Activated CD8-positive, alpha-beta memory T cell treated with anti-CD3 and anti-CD28 coated beads, Interleukin-2, amount 50 U/mL, for 1 hour (primary cell): ENCODE measurements around the gene DCTN5.
"Not testable (repeated sequence)": the region's sequence is repeated elsewhere in the genome, so short reads cannot be mapped to it uniquely, and the experiment has no call there.

Experiments used
- DNase-seq: peaks from one replicate; pipeline ENCODE4 v3.0.0-alpha.2; 2020; ENCODE audit errors: extremely low read depth

Gene DCTN5

DNA sequence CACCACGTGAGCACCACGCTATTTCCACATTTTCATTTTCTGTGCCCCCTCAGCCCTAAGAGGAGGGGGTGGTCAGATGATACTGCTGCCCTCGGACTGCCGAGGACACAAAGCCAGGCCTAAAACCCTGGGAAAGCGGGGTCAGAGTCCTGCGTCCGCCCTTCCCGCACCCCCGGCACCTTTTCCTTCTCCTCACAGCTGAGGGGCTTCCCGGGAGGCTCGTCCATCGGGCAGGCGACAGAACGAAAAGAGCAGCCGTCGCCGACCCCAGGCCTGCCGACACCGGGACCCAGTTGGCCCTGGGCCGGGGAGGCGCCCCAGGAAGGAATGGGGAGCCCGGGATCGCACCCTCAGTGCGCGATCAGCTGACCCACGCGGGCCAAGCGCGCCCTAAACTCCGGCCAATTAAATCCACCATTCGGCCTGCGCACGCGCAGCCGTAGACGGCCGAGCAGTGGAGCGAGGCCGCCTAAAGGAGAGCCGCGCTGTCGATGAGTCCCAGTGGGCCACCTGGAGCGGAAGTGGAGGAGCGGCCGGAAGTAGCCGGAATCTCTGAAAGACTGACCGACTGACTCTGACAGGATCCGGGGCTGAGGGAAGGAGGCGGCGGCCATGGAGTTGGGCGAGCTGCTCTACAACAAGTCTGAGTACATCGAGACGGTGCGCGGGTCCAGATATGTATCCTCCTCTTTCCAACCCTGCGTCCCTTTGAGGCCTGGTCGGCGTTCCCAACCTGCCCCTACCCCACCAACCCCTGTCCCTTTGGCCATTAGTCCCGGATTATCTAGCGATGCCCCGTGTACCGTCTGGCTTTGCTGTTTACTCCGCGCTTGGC lies at the start of gene DCTN5, which contains the start of gene PALB2:
Gene DCTN5, plus strand, starts transcription at position 536 of the 835 bp plus-strand sequence. Its CDS starts 77 bp downstream, at position 613.
Gene PALB2, minus strand, starts transcription at position 380 of the 835 bp plus-strand sequence. Its CDS starts 153 bp downstream, at position 227.
- DNase-seq, result peak; percentile 58

DNA sequence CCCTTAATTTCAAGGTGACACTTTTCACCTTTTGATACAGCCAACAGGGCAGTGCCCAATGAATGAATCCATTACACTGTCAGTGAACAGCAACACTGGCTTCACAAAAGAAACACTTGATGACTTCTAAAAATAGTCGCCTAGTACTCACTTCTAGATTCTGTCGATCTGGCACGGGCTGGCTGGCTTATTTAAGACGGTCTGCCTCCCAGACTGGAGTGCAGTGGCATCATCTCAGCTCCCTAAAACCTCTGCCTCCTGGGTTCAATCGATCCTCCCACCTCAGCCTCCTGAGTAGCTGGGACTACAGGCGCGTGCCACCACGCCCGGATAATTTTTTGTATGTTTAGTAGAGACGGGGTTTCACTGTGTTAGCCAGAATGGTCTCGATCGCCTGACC lies 47.1 kb upstream of the DCTN5 start:
- no peak for DNase-seq

GRCh38 chr16:23595246-23595950 lies 45.9 kb upstream of the DCTN5 start:
- DNase-seq, result no peak

DNA sequence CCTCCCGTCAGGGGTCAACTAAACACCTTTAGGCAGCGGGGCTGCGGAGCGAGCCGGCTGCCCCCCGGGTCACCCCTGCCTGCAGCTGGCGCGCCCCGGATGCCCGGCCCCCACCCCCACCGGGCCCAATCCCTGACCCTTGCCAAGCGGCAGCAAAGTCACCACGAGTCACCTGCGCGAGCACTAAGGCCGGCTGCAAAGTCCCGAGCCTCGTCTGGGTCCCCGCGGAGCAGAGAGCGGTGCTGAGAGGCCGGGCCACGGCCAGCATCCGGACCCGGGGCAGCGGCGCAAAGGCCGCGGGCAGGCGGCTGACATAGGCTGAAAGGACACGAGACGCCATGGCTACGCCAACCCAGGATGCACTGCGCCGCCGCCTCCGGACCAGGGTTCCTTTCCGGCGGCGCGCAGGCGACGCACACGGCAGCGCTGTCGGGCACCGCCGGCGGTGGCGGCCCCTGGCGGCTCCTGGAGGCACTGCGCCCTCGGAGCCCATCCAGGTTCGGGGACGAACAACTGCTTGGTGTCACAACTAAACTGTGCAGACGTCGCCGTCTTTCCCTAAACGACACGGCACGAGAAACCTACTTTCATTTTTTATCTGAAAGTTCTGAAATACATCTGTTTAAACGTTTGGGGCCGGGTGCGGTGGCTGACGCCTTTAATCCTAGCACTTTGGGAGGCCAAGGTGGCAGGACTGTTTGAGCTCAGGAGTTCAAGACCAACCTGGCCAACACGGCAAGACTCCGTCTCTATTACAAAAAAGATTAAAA lies 45.1 kb upstream of the DCTN5 start, which contains the start of gene NDUFAB1:
Gene NDUFAB1, minus strand, starts transcription at position 366 of the 770 bp plus-strand sequence. Its CDS starts 26 bp downstream, at position 340.
- peak; percentile 54 for DNase-seq

- no peak for DNase-seq
Measured at GRCh38 chr16:23597003-23597756, 44.1 kb upstream of the DCTN5 start.

GRCh38 chr16:23607726-23608125 lies 33.5 kb upstream of the DCTN5 start:
- no peak for DNase-seq

- no peak for DNase-seq
Measured at GRCh38 chr16:23608194-23608593, 33.1 kb upstream of the DCTN5 start.

GRCh38 chr16:23609929-23610328 lies 31.3 kb upstream of the DCTN5 start:
- DNase-seq, result no peak

GRCh38 chr16:23610905-23611304 lies 30.4 kb upstream of the DCTN5 start:
- not testable (repeated sequence) for DNase-seq

GRCh38 chr16:23611936-23612335 lies 29.3 kb upstream of the DCTN5 start:
- DNase-seq, result no peak

DNA sequence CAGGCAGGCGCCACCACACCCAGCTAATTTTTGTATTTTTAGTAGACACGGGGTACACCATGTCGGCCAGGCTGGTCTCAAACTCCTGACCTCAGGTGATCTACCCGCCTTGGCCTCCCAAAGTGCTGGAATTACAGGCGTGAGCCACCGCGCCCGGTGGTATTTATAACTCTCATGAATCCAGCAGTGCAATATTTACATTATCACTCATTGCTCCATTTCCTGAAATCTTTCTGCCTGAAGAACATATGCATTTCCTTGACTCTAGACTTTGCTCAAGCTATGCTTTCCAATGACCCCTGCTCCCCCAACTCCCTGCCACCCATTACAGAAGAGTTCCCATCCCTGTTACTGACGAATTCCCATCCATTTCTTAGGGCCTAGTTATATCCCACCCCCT lies 25.5 kb upstream of the DCTN5 start:
- no peak for DNase-seq

DNA sequence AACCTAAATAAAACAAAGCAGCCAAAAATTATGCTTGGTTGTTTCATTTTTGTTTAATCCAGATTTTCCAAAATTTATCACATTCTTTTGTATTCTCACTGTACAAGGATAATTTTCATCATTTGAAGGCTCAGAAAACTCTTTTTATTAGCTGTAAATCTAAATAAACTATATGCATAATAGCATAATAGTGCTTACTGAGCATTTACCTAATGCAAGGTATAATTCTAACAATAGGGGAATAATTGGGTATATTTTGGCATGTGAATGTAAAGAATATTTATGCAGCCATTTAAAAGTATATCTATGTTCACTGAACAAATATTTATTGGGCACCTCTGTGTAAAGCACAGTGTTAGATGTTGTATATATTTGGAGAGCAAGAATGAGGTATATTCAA lies 17.2 kb upstream of the DCTN5 start:
- no peak for DNase-seq

DNA sequence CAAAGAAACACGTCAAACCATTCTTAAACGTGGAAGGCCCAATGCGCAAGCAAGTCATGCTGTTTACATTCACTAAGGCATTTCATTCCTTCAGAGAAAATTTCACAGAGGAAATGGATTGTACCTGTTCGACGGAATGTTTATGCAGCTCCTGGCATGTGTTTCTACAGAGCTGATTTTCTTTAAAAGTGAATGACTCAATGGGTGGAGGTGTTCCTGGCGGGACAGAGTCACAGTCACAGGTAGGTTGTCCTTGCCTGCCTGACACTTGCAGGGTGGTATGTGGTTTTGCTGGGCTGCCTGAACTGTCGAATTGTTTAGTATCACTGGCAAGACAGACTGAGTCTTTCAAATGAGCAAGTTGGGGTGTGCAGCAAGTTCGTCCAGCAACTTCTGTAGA lies 11.8 kb upstream of the DCTN5 start:
- DNase-seq, result no peak

GRCh38 chr16:23631874-23632273 lies 9.4 kb upstream of the DCTN5 start:
- DNase-seq, result not testable (repeated sequence)

DNA sequence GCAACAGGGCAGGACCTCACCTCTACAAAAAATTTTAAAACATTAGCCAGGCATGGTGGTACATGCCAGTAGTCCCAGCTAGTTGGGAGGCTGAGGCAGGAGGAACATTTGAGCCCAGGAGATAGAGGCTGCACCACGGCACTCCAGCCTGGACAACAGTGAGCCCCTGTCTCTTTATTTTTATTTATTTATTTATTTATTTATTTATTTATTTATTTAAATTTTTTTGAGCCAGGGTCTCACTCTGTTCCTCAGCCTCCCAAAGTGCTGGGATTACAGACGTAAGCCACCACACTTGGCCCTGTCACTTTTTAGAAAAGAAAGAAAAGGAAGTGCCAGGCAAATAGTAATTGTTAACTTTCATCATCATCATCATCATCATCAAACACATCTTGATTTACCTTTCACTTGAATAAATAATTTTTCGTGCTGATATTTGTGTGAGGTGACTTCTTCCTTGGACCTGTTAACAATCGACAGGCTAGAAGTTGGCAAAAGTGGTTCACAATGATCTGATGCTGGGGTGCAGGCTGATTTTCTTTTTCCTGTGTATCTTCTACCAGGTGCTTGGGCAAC lies 6.7 kb upstream of the DCTN5 start:
- DNase-seq, result no peak

DNA sequence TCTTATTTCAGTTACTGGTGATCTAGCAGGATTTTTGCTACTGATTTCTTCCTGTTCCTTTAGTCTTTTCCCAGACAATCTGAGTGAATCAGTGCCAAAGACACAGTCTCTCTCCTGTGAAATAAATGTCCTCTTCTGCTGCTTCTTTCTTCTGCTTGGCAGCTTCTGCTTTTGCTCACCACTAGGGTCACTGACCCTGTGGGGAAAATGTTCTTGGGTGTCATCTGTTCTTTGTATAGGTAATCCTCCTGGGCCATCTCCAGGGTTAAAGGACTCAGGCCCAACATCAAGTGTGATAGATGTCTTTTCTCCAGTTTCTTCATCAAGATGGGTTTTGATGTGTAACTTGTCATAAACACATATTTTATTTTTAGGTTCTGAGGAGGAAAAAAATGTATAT lies 5.3 kb upstream of the DCTN5 start:
- DNase-seq, result no peak

- no peak for DNase-seq
Measured at GRCh38 chr16:23640615-23640930, 693 bp upstream of the DCTN5 start.

DNA sequence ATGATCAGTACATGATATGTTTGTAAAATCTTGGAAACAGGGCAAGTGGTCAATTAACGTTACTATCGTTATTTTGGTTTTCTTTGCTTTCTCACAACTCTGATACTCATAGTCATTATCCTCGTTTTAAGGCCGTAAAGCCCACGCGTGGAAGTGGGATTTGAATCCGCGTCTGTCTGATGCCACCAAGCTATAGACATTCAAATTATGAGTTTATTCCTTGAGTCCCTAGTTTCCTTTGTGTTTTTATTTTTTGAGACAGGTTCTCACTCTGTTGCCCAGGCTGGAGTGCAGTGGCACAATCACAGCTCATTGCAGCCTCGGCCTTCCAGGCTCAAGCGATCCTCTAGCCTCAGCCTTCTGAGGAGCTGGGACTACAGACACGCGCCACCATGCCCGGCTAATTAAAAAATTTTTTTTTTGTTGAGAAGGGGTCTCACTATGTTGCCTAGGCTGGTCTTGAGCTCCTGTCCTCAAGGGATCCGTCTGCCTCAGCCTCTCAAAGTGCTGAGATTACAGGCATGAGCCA lies 1.0 kb downstream of the DCTN5 start:
- no peak for DNase-seq

GRCh38 chr16:23650674-23651416 lies 9.6 kb downstream of the DCTN5 start:
- DNase-seq, result no peak

DNA sequence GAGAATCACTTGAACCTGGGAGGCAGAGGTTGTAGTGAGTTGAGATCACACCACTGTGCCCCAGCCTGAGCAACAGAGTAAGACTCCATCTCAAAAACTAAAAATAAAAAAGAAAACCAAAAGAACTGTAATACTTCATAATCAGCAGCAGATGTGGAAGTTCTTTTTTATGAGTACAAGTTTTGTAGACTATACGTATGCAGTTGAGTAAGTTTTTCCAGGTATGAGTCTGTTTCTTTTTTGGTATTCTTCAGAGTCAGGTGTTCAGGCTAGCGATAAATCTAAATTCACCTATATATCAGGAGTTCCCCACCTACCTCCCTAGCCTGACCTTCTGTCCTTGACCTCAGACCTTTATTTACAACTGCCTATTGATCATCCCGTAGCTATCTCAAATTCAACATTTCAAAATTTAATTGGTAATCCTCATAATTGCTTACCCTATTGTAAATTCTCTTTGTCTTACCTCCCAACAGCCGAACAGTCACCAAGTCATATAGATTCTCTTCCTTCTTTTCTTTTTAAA lies 10.7 kb downstream of the DCTN5 start:
- no peak for DNase-seq
